Measurements from ENCODE around the gene ZER1.

DNA sequence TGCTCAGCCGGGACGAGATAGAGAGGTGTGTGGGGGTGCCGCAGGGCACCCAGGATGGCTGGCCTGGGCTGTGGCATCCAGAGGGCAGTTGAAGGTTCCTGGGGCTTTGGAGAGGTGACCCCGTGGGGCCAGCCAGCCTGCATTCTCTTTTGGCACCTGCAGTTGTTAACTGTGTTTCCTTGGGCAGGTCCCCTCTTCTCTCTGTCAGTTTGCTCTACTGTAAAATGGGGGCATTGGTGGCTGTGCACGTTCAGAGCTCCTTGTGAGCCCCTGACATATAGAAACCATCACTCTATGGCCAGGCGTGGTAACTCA lies 56.3 kb downstream of the ZER1 start:
- no peak for TF ChIP-seq YY1 (IDR thresholded peaks at IDR 0.05; ENCODE audit: insufficient read depth, insufficient read length)
- TF ChIP-seq SUZ12 (IDR thresholded peaks at IDR 0.05; ENCODE audit: extremely low read depth, insufficient read depth, insufficient read length), result no peak
- no peak for TF ChIP-seq ZNF274 (IDR thresholded peaks at IDR 0.05; ENCODE audit: low read depth, low read length)

Measured in NT2/D1 (cell line).